ENCODE data around the gene GNAQ.

The GNAQ gene

DNA sequence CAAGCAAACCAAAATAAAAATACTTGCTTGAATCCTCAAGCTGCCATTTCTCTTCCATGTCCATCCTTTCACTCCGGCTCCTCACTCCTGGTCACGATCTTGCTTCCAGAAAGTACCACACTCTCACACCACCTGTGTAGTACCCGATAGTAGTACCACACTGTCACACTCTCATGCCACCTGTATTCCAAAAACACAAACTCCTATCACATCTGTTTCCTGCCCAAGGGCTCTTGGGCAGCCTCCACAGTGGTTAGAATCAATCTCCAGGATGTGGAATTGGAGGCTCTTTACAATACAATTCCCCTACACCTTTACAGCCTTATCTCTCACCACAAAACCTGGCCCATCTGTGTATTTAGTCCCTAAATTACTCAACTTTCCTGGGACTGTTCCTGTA lies 130.6 kb downstream of the GNAQ start:
- Histone ChIP-seq H3K14ac (ENCODE audit: low read length) (no peak overlapping the region), H4K8ac (ENCODE audit: low read depth, low read length) (no peak overlapping the region), H3K27me3 (ENCODE audit: insufficient read depth, low read length) (no peaks in the 10 kb centered on the region), H2BK12ac (ENCODE audit: low read length) (no peak overlapping the region), H4K12ac (ENCODE audit: low read depth, low read length) (no peak overlapping the region), H3K9me3 (ENCODE audit: insufficient read depth, low read depth, low read length) (no peaks in the 10 kb centered on the region), H2BK120ac (ENCODE audit: insufficient read depth, low read length, poor library complexity) (no peak overlapping the region), H4K91ac (ENCODE audit: low read depth, low read length) (no peak overlapping the region), H2BK5ac (ENCODE audit: low read depth, low read length, poor library complexity) (no peak overlapping the region), H3K9ac (ENCODE audit: low read length) (no peak overlapping the region), H2AK5ac (ENCODE audit: low read length) (no peak overlapping the region), H3K4ac (ENCODE audit: low read depth, low read length) (no peak overlapping the region), H3K79me1 (ENCODE audit: low read length) (peaks cover 3% of the 10 kb centered on the region), H3K23ac (ENCODE audit: low read length) (no peak overlapping the region), H3K4me3 (ENCODE audit: low read depth, low read length) (no peak overlapping the region), H3K79me2 (ENCODE audit: control insufficient read depth, insufficient read depth, low read length, poor library complexity) (no peaks in the 10 kb centered on the region), H3K4me1 (ENCODE audit: control insufficient read depth in 1 of 2, insufficient read depth in 2 of 2, low read length in 2 of 2) (peaks cover 10 to 16% of the 10 kb centered on the region in 2 experiments), H3K4me2 (ENCODE audit: low read length) (no peak overlapping the region), H2AFZ (ENCODE audit: insufficient read depth, low read length, poor library complexity) (no peak overlapping the region), H3K18ac (ENCODE audit: low read length) (no peak overlapping the region), H3K27ac (ENCODE audit: low read depth, low read length) (no peak overlapping the region), H3K36me3 (ENCODE audit: control insufficient read depth in 1 of 2, insufficient read depth in 2 of 2, low read length in 2 of 2) (peaks cover 0 to 1% of the 10 kb centered on the region in 2 experiments)
- WGBS (ENCODE audit: extremely low coverage, insufficient coverage, insufficient read length): no CpG with 5 or more reads among the region's 3 CpGs
- DNase-seq: no peak

- Histone ChIP-seq H2AK5ac (ENCODE audit: low read length) (no peak overlapping the region), H4K91ac (ENCODE audit: low read depth, low read length) (no peak overlapping the region), H3K79me1 (ENCODE audit: low read length) (peaks cover 3% of the 10 kb centered on the region), H3K36me3 (ENCODE audit: control insufficient read depth in 1 of 2, insufficient read depth in 2 of 2, low read length in 2 of 2) (peaks cover 0 to 1% of the 10 kb centered on the region in 2 experiments), H2BK12ac (ENCODE audit: low read length) (no peak overlapping the region), H3K4me2 (ENCODE audit: low read length) (no peak overlapping the region), H2AFZ (ENCODE audit: insufficient read depth, low read length, poor library complexity) (no peak overlapping the region), H3K79me2 (ENCODE audit: control insufficient read depth, insufficient read depth, low read length, poor library complexity) (no peaks in the 10 kb centered on the region), H3K14ac (ENCODE audit: low read length) (no peak overlapping the region), H3K27ac (ENCODE audit: low read depth, low read length) (no peak overlapping the region), H2BK5ac (ENCODE audit: low read depth, low read length, poor library complexity) (no peak overlapping the region), H3K9ac (ENCODE audit: low read length) (no peak overlapping the region), H3K4me1 (ENCODE audit: control insufficient read depth in 1 of 2, insufficient read depth in 2 of 2, low read length in 2 of 2) (peaks cover 10 to 18% of the 10 kb centered on the region in 2 experiments), H2BK120ac (ENCODE audit: insufficient read depth, low read length, poor library complexity) (no peak overlapping the region), H3K27me3 (ENCODE audit: insufficient read depth, low read length) (no peaks in the 10 kb centered on the region), H4K12ac (ENCODE audit: low read depth, low read length) (no peak overlapping the region), H3K4ac (ENCODE audit: low read depth, low read length) (no peak overlapping the region), H3K9me3 (ENCODE audit: insufficient read depth, low read depth, low read length) (no peaks in the 10 kb centered on the region), H4K8ac (ENCODE audit: low read depth, low read length) (no peak overlapping the region), H3K4me3 (ENCODE audit: low read depth, low read length) (no peak overlapping the region), H3K18ac (ENCODE audit: low read length) (no peak overlapping the region), H3K23ac (ENCODE audit: low read length) (no peak overlapping the region)
- DNase-seq: peak in 1 of 2 donors; percentile 25
- WGBS (ENCODE audit: extremely low coverage, insufficient coverage, insufficient read length): no CpG with 5 or more reads among the region's 6 CpGs
Measured at GRCh38 chr9:77899679-77900354, 131.8 kb downstream of the GNAQ start.

DNA sequence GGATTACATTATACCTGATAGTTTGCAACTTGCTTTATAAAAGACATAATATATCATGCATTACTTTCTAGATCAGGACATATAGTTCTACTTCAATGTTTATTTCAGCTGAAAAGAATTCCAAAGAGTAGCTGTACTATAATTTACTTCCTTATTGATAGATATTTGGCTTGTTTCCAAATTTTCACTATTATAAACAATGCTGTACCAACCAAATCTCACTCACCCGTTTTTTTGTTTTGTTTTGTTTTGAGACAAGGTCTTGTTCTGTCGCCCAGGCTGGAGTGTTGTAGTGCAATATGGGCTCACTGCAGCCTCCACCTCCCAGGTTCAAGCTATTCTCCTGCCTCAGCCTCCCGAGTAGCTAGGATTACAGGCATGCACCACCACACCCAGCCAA lies 132.7 kb downstream of the GNAQ start:
- Histone ChIP-seq H3K4me1 (ENCODE audit: control insufficient read depth in 1 of 2, insufficient read depth in 2 of 2, low read length in 2 of 2) (peaks cover 10 to 17% of the 10 kb centered on the region in 2 experiments), H2BK12ac (ENCODE audit: low read length) (no peak overlapping the region), H3K79me2 (ENCODE audit: control insufficient read depth, insufficient read depth, low read length, poor library complexity) (no peaks in the 10 kb centered on the region), H3K36me3 (ENCODE audit: control insufficient read depth in 1 of 2, insufficient read depth in 2 of 2, low read length in 2 of 2) (peaks cover 0 to 1% of the 10 kb centered on the region in 2 experiments), H3K9me3 (ENCODE audit: insufficient read depth, low read depth, low read length) (no peaks in the 10 kb centered on the region), H3K18ac (ENCODE audit: low read length) (no peak overlapping the region), H3K4me3 (ENCODE audit: low read depth, low read length) (no peak overlapping the region), H3K14ac (ENCODE audit: low read length) (no peak overlapping the region), H2BK120ac (ENCODE audit: insufficient read depth, low read length, poor library complexity) (no peak overlapping the region), H3K23ac (ENCODE audit: low read length) (no peak overlapping the region), H3K4me2 (ENCODE audit: low read length) (no peak overlapping the region), H3K9ac (ENCODE audit: low read length) (no peak overlapping the region), H2AFZ (ENCODE audit: insufficient read depth, low read length, poor library complexity) (no peak overlapping the region), H2BK5ac (ENCODE audit: low read depth, low read length, poor library complexity) (no peak overlapping the region), H4K8ac (ENCODE audit: low read depth, low read length) (no peak overlapping the region), H3K4ac (ENCODE audit: low read depth, low read length) (no peak overlapping the region), H3K79me1 (ENCODE audit: low read length) (peaks cover 3% of the 10 kb centered on the region), H3K27ac (ENCODE audit: low read depth, low read length) (no peak overlapping the region), H4K12ac (ENCODE audit: low read depth, low read length) (no peak overlapping the region), H2AK5ac (ENCODE audit: low read length) (no peak overlapping the region), H4K91ac (ENCODE audit: low read depth, low read length) (no peak overlapping the region), H3K27me3 (ENCODE audit: insufficient read depth, low read length) (no peaks in the 10 kb centered on the region)
- no peak for DNase-seq
- no CpG with 5 or more reads among the region's 3 CpGs for WGBS (ENCODE audit: extremely low coverage, insufficient coverage, insufficient read length)

- no peak for DNase-seq
- no peak overlapping the region for H3K4ac ChIP-seq (ENCODE audit: low read depth, low read length)
- no peak overlapping the region for H4K8ac ChIP-seq (ENCODE audit: low read depth, low read length)
- no peak overlapping the region for H4K12ac ChIP-seq (ENCODE audit: low read depth, low read length)
- H3K27me3 ChIP-seq (ENCODE audit: insufficient read depth, low read length): no peaks in the 10 kb centered on the region
- no peak overlapping the region for H3K18ac ChIP-seq (ENCODE audit: low read length)
- H2AK5ac ChIP-seq (ENCODE audit: low read length): no peak overlapping the region
- no peaks in the 10 kb centered on the region for H3K79me2 ChIP-seq (ENCODE audit: control insufficient read depth, insufficient read depth, low read length, poor library complexity)
- no peak overlapping the region for H3K9ac ChIP-seq (ENCODE audit: low read length)
- H2BK120ac ChIP-seq (ENCODE audit: insufficient read depth, low read length, poor library complexity): no peak overlapping the region
- H3K4me1 ChIP-seq (ENCODE audit: control insufficient read depth in 1 of 2, insufficient read depth in 2 of 2, low read length in 2 of 2): peaks cover 3 to 10% of the 10 kb centered on the region in 2 experiments
- peaks cover 0 to 1% of the 10 kb centered on the region in 2 experiments for H3K36me3 ChIP-seq (ENCODE audit: control insufficient read depth in 1 of 2, insufficient read depth in 2 of 2, low read length in 2 of 2)
- no peak overlapping the region for H3K27ac ChIP-seq (ENCODE audit: low read depth, low read length)
- no peak overlapping the region for H3K14ac ChIP-seq (ENCODE audit: low read length)
- no peak overlapping the region for H3K4me2 ChIP-seq (ENCODE audit: low read length)
- no peak overlapping the region for H4K91ac ChIP-seq (ENCODE audit: low read depth, low read length)
- no peaks in the 10 kb centered on the region for H3K79me1 ChIP-seq (ENCODE audit: low read length)
- H3K4me3 ChIP-seq (ENCODE audit: low read depth, low read length): no peak overlapping the region
- H2BK5ac ChIP-seq (ENCODE audit: low read depth, low read length, poor library complexity): no peak overlapping the region
- WGBS (ENCODE audit: extremely low coverage, insufficient coverage, insufficient read length): no CpG with 5 or more reads among the region's 8 CpGs
- H3K23ac ChIP-seq (ENCODE audit: low read length): no peak overlapping the region
- H3K9me3 ChIP-seq (ENCODE audit: insufficient read depth, low read depth, low read length): no peaks in the 10 kb centered on the region
- H2AFZ ChIP-seq (ENCODE audit: insufficient read depth, low read length, poor library complexity): no peak overlapping the region
- no peak overlapping the region for H2BK12ac ChIP-seq (ENCODE audit: low read length)
Measured at GRCh38 chr9:77896938-77897667, 134.5 kb downstream of the GNAQ start.
